GM18951 (cell line): ENCODE data around the gene TMEM213.

Experiments used
- POLR2A ChIP-seq: IDR thresholded peaks from 4 replicates; pipeline ENCODE4 v1.6.1; 2011; ENCODE audit warnings: mild to moderate bottlenecking; ENCODE audit not compliant: insufficient read length, insufficient read depth; ENCODE audit errors: extremely low read depth
- in situ Hi-C: fragments of 300-500 bp; cut with MboI; formaldehyde crosslinking; loops from one replicate; pipeline ENCODE4 v1.12.0; 2022; ENCODE audit warnings: low sequenced_read_pairs, mixed read lengths, inconsistent platforms; ENCODE audit not compliant: unreplicated experiment

The TMEM213 gene

DNA sequence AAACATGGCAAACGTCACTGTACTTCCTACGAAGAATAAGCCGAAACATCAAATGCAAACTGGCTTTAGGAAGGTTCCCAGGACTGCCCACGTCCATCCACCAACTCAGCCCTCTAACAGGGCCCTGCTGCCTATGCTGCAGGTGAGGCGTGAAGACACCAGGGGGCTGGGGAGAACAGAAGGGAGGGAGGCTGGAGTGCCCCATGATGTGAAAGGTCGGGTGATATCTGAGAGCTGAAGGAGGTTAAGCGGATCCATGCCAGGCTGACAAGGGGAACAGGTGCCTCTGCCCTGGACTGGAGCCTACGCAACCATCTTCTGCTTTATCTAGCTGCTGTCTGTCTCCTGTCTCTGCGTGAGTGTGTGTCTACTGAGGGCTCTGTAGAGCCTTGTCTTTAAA, 40.4 kb downstream of the TMEM213 start:
- no peak for TF ChIP-seq POLR2A
- in situ Hi-C loops, result no loop called here

DNA sequence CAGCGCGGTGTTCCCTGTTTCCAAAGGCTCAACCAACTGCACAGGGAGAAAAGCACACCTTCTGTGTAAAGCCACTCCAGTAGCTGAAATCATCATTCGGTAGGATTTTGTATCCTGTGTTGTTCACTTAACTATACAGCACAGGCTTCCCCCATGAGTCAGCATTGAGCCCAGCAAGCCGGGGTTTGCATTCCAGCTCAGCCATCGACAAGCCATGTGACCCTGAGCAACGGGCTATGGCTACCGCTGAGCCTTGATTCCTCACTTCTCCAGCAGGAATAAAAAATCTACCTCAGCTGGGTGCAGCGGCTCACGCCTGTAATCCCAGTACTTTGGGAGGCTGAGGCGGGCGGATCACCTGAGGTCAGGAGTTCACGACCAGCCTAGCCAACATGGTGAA, 44.3 kb downstream of the TMEM213 start:
- TF ChIP-seq POLR2A, result no peak
- in situ Hi-C loops, result no loop called here

DNA sequence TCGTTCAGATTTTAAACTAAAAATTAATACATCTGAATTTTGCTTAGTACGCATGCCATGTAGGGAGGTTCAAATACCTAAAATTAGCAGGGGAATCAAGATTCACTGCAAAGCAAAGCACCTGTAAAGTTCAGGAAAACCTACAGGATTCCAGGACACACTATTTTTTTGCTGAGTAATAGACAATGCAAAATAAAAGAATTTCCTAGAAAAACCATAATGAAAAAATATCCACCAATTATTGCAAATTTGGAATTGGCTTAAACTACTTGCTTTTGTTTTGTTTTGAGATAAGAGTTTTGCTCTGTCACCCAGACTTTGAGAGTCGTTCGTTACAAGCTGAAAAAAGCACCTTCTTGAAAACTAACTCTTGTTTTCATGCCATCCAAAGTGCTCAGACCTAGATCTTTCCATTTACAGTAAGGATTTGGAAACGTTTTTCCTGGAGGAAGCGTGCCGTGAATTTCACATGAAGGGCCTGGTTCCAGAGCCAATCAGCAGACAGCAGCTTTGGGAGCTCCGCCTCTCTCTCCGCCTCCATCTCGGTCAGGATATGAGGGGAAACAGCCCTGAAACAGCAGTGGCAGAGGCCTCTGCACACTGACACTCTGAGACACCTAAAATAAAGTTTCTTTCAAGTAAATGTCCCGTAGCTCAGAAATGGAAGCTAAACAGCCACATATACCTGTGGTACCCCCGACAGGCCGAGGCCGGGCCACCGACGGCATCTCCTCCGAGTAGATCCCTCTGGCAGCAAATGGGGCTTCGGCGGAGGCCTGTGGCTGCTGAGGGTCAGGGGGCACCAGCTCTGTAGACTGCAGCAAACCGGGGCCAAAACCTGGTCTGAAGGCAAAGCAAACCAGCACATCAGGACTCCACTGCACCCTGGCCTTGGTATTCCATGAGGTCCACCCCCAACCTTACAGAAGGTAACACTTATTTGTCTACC, 46.1 kb downstream of the TMEM213 start:
- in situ Hi-C loops, result no loop called here
- no peak for TF ChIP-seq POLR2A

DNA sequence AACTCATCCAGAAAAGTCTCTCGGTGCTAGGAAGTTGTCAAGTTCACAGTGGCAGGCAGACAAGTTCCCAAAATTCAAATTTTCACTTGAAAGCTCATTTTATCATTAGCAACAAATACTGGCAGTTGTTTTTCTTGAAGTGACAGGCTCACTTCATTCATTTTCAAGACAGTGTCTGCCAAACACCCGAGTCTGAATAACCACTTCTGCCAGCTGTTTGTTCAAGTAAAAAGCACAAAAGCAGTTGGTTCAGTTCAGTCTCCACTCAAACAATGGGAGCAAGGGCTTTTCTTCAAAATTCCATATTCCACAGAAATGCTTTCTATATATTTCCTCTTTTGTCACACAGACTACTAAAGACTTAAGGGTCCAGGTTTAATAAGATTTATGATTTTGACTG, 47.9 kb downstream of the TMEM213 start:
- in situ Hi-C loops, result no loop called here

DNA sequence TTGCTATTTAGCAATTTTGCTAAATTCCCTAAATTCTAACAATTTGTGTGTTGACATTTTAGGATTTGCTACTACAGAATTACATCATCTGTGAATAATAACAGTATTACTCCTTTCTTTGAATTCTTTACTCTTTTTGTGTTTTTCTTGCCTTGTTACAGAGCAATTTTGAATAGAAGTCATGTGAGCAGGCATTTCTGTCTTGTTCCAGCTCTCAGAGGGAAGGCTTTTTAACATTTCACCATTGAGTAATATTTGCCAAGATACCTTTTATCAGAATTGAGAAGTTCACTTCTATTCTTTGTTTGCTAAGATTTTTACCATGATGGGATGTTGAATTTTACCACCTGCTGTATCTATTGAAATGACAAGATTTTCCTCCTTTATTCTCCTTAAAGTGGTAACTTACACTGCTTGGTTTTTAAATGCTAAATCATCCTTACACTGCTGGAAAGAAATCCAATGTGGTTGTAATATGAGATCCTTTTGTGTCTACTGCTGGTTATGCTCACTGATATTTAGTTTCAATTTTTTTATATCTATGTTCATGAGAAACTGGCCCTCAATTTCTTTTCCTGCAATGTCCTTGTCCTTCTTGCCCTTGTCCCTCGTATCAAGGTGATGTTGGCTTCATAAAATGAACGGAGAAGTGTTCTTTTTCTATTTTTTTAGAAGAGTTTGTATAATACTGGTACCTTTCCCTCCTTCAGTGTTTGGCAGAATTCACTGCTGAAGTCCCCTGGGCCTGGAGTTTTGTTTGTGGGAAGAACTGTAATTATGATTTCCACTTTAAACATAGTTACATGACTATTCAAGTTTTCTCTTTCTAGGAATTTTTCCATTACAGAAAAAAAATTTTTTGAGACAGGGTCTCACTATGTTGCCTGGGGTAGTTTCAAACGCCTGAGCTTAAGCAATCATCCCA, 50.5 kb downstream of the TMEM213 start:
- in situ Hi-C loops, result no loop called here
- TF ChIP-seq POLR2A, result no peak

More for the DNA sequence above, 47.9 kb downstream of the TMEM213 start:
- no peak for TF ChIP-seq POLR2A

DNA sequence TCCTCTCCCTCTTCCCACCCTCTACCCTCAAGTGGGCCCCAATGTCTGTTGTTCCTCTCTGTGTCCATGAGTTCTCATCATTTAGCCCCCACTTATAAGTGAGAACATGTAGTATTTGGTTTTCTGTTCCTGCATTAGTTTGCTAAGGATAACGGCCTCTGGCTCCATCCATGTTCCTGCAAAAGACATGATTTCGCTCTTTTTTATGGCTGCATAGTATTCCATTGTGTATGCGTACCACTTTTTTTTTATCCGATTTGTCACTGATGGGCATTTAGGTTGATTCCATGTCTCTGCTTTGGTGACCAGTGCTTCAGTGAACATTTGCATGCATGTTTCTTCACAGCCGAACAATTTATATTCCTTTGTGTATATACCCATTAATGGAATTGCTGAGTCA, 51.9 kb downstream of the TMEM213 start:
- in situ Hi-C loops, result no loop called here
- TF ChIP-seq POLR2A, result no peak

DNA sequence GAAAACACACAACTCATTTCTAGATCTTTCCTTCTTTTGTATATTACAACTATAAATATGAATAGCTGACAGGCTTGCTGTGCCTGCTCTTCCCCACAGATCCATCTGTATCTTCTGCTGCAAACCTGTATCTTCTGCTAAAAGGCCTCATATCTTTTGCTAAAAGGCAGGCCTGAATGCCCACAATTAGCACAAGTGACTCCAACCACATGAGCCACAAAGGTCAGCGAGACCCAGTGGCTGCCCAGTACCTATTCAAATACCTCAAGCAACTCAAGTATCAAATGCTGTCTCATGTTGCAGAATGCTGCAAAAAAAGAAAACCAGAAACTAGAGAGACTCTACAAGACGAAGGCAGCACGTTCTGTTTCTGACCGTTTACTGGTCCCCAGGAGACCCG, 54.7 kb downstream of the TMEM213 start:
- in situ Hi-C loops, result no loop called here
- TF ChIP-seq POLR2A, result no peak

DNA sequence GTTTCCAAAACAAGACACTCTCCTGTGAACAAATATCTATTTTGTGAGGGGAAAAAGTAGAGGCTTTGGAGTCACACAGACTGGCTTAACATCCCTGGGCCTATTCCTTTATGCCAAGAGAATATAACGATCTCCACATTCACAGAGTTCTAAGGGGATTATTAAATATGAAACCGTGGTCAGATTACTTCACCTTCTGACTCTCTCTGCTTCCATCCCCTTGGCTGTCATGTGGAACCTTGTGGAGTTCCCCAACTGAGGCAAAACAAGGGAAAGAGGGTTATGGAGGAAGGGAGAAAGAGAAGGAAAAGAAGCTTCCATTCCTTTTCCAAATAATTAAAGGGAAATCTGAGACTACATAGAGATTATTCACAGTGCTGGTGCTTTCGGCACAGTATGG, 55.7 kb downstream of the TMEM213 start:
- in situ Hi-C loops, result no loop called here
- TF ChIP-seq POLR2A, result no peak

DNA sequence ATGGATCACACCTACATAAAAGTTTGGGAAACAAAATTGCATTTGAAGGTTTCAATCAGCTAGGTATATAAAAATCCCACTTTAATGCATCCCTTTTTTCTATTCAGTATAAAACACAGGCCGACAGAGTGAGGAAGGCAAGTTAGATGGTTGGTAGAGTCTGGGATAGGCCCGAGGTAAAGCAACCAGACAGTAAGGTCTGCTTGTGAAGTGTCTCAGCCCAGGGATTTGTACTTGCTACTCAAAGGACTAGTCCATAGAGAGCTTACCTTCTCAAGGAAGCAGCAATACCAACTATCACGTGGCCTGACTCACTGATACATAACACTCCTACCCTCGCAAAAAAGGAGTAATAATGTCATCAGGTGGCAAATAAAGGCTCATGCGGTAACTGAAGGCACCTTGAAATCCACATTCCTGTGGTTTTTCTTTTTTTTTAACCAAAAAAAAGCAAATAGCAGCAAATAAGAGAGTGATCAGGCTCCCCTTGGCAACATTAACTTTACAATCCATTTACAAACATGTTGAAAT, 56.4 kb downstream of the TMEM213 start:
- TF ChIP-seq POLR2A, result no peak
- in situ Hi-C loops, result no loop called here

DNA sequence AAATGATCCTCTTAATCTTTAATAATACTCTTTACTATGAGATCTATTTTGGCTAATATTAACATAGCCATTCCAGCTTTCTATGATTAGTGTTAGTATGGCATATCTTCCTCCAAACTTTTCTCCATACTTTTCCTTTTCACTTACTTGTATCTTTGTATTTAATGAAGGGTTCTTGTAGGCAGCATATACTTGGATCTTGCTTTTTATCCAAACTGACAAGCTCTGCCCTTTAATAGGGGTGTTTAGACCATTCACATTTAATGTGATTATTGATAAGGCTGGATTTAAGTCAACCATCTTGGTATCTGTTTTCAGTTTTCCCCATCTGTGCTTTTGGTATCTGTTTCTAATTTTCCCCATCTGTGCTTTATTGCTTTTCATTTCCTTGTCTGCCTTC, 59.9 kb downstream of the TMEM213 start:
- in situ Hi-C loops, result no loop called here
- TF ChIP-seq POLR2A, result no peak

DNA sequence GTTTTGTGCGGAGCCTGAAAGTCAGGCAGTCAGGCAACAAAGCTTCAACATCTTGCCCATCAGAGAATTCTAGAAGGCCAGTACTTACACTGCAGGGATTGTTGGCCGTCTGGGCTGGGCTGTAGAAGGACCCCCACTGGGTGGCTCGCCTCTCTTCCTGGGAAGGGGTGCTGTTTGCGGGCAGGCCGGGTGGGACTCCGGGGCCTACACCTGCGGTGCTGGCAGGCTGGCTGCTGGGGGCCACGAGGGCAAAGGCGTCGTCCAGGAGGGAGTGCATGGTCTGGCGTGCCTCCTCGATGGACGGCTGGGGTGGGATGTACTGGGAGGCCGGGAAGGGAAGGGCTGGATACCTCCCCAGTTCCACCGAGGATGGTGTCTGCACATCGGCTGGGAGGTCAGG, 63.3 kb downstream of the TMEM213 start:
- no peak for TF ChIP-seq POLR2A
- in situ Hi-C loops, result no loop called here

DNA sequence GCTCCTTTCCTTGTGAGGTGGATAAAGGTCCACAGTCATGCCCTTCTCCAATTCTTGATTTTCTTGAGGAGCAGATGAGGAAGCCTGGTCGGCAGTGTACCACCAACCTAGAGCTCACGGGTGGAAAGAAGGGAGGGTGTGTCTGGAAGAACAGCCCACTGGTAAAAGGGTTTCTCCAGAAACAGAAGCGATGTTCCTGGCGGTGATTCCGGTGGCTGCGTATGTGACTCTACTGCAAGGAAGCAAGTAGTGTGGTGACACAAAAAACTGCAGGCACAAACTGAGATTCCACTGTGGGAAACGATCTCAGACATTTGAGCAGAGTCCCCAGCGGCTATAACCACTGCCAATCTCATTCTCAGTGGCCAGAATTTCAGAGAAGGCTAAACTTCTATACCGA, 66.1 kb downstream of the TMEM213 start:
- no peak for TF ChIP-seq POLR2A
- in situ Hi-C loops, result no loop called here

DNA sequence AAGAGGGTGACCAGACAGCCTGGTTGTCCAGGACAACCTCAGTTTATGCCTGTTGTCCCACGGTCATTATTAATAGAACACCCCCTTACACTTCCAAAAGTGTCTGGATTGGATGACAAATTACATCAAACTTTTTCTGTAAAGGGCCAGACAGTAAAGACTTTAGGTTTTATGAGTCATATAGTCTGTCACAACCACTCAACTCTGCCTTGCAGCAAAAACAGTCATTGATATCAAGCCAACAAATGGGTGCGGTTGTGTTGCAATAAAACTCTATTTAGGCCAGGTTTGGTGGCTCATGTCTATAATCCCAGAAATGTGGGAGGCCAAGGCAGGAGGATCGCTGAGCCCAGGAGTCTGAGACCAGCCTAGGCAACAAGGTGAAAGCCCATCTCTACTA, 66.9 kb downstream of the TMEM213 start:
- no peak for TF ChIP-seq POLR2A

More for the DNA sequence above, 66.9 kb downstream of the TMEM213 start:
- in situ Hi-C loops, result no loop called here
